ENCODE results near the gene SYNGR3.
"Not testable (repeated sequence)": the region's sequence is repeated elsewhere in the genome, so short reads cannot be mapped to it uniquely, and the experiment has no call there.

The SYNGR3 gene

GRCh38 chr16:1959269-1960039 is 30.3 kb upstream of the SYNGR3 start, which contains the start of gene NDUFB10:
Gene NDUFB10, plus strand, starts transcription at chr16:1959538. Its CDS starts 87 bp downstream, at chr16:1959625.
- H3K27me3 ChIP-seq (ENCODE audit: insufficient read depth, low read depth, severe bottlenecking): no peaks in the 10 kb centered on the region
- peak within 1 kb of the TSS; percentile 79 for H3K27ac ChIP-seq
- TF ChIP-seq CTCF (IDR thresholded peaks at IDR 0.05; ENCODE audit: low read depth, low read length): peak; percentile 83
- H3K9me3 ChIP-seq (ENCODE audit: severe bottlenecking): no peaks in the 10 kb centered on the region
- peak within 1 kb of the TSS; percentile 67 for H3K4me3 ChIP-seq (ENCODE audit: low read depth, low read length)
- H3K36me3 ChIP-seq: peaks cover 38% of the 10 kb centered on the region
- peak; percentile 94 for DNase-seq

DNA sequence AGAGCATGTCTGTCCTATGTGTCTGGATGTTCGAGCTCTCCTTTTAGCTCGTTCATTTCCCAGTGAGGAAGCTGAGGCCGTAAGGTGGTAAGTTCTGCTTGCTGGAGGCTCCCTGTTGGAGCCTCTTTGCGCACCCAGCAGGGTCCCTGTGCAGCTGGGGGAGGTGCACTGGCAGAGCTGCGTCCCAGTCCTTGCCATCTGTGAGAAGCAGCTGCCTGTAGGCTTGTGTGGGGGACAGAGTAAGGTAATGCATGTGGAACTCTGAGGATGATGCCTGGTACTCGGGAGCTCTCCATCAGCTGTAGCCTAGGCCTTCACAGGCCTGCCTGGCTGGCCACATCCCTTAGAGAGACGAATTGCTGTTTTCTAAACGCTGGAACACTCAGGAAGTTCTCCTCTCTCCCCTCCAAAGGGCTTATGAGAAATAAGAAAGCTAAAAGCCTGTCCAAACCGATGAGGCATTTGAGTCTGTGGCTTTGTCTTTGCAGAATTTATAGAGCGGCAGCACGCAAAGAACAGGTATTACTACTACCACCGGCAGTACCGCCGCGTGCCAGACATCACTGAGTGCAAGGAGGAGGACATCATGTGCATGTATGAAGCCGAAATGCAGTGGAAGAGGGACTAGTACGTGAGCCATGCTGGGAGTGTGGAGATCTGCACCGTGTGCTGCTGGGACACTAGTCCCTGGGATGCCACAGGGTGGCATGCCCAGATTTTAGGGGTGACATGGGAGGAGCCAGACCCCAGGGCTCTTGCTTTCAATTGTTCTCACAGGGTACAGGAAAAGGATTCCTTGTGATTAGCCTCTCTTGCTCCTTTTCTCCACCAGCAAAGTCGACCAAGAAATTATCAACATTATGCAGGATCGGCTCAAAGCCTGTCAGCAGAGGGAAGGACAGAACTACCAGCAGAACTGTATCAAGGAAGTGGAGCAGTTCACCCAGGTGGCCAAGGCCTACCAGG is 28.8 kb upstream of the SYNGR3 start:
- H3K36me3 ChIP-seq: peaks cover 43% of the 10 kb centered on the region
- peak overlapping the region; percentile 67 for H3K4me3 ChIP-seq (ENCODE audit: low read depth, low read length)
- no peaks in the 10 kb centered on the region for H3K9me3 ChIP-seq (ENCODE audit: severe bottlenecking)
- H3K27ac ChIP-seq: peak overlapping the region; percentile 79
- TF ChIP-seq CTCF (IDR thresholded peaks at IDR 0.05; ENCODE audit: low read depth, low read length): no peak
- no peaks in the 10 kb centered on the region for H3K27me3 ChIP-seq (ENCODE audit: insufficient read depth, low read depth, severe bottlenecking)
- peak; percentile 72 for DNase-seq

DNA sequence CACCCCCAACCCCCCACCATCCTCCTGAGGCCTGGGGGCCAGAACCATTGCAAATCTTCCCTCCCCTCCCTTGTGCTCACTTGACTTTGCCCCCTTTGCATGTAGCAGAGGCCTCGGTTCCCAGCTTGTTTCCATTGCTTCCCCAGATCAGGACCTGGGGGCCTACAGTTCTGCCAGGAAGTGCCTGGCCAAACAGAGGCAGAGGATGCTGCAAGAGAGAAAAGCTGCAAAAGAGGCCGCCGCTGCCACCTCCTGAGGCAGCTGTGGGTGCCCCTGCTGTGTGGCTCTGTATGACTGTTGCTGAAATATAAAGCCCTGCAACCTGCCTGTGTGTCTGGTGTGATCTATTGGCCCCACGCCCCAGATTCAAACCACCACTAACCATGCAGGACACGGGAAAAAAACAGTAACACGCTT is 28.1 kb upstream of the SYNGR3 start:
- H3K27ac ChIP-seq: no peak overlapping the region; the same call in 1 of the 2 replicates
- DNase-seq: no peak
- no peak overlapping the region for H3K4me3 ChIP-seq (ENCODE audit: low read depth, low read length)
- no peaks in the 10 kb centered on the region for H3K9me3 ChIP-seq (ENCODE audit: severe bottlenecking)
- H3K36me3 ChIP-seq: peaks cover 43% of the 10 kb centered on the region
- no peaks in the 10 kb centered on the region for H3K27me3 ChIP-seq (ENCODE audit: insufficient read depth, low read depth, severe bottlenecking)
- TF ChIP-seq CTCF (IDR thresholded peaks at IDR 0.05; ENCODE audit: low read depth, low read length): no peak

DNA sequence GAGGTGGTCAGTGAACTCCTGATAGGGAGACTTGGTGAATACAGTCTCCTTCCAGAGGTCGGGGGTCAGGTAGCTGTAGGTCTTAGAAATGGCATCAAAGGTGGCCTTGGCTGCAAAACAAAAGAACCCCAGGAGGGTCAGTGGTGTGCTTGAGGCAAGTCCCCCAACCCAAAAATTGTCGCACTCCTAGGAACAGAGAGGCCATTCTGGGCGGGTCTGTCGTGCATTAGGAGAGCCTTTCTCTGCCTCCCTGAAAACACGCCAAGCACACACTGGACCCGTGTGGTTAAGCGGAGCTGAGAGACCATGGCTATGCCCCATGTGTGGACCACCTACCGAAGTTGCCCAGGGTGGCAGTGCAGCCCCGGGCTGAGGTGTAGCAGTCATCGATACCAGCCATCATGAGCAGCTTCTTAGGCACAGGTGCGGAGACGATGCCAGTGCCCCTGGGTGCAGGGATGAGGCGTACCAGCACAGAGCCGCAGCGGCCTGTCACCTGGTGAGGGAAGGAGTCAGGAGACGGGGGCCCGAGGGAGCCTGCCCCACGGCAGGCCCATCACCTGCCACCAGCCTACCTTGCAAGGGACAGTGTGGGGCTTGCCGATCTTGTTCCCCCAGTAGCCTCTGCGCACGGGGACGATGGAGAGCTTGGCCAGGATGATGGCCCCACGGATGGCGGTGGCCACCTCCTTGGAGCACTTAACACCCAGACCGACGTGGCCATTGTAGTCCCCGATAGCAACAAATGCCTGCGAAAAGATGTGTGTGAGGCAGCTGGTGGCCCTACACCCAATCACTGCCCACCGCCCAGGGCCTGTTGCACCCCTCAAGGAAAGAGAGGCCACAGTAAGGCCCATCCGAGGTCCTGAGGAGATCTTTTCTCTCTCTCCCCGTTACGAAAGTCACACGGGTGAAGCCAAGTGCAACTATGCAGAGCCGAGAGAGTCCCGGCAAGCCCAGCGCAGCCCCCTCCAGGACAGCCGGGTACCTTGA is 27.3 kb upstream of the SYNGR3 start:
- not testable (repeated sequence) for H3K27me3 ChIP-seq (ENCODE audit: insufficient read depth, low read depth, severe bottlenecking); H3K9me3 ChIP-seq (ENCODE audit: severe bottlenecking); DNase-seq; H3K4me3 ChIP-seq (ENCODE audit: low read depth, low read length)
- Histone ChIP-seq H3K36me3 (peaks cover 43% of the 10 kb centered on the region), H3K27ac (peak overlapping the region; percentile 92)

GRCh38 chr16:1963806-1964505 is 25.8 kb upstream of the SYNGR3 start:
- H3K36me3 ChIP-seq: peaks cover 43% of the 10 kb centered on the region

More at GRCh38 chr16:1963806-1964505, 25.8 kb upstream of the SYNGR3 start:
- Histone ChIP-seq H3K27me3 (ENCODE audit: insufficient read depth, low read depth, severe bottlenecking) (no peaks in the 10 kb centered on the region), H3K9me3 (ENCODE audit: severe bottlenecking) (no peaks in the 10 kb centered on the region), H3K4me3 (ENCODE audit: low read depth, low read length) (peak overlapping the region; percentile 82), H3K27ac (peak overlapping the region; percentile 92)
- DNase-seq: no peak
- peak; percentile 35; the same call in 1 of the 2 replicates for TF ChIP-seq CTCF (IDR thresholded peaks at IDR 0.05; ENCODE audit: low read depth, low read length)

Data from WERI-Rb-1 (cell line).